SKM-1 (cell line): Measurements from ENCODE around the gene MEMO1.
"Not testable (repeated sequence)": the region's sequence is repeated elsewhere in the genome, so short reads cannot be mapped to it uniquely, and the experiment has no call there.

ENCODE experiments used
- DNase-seq: peaks from one replicate; lab custom pipeline; 2025; ENCODE audit not compliant: unreplicated experiment; lab: John Stamatoyannopoulos, UW

Gene MEMO1

DNA sequence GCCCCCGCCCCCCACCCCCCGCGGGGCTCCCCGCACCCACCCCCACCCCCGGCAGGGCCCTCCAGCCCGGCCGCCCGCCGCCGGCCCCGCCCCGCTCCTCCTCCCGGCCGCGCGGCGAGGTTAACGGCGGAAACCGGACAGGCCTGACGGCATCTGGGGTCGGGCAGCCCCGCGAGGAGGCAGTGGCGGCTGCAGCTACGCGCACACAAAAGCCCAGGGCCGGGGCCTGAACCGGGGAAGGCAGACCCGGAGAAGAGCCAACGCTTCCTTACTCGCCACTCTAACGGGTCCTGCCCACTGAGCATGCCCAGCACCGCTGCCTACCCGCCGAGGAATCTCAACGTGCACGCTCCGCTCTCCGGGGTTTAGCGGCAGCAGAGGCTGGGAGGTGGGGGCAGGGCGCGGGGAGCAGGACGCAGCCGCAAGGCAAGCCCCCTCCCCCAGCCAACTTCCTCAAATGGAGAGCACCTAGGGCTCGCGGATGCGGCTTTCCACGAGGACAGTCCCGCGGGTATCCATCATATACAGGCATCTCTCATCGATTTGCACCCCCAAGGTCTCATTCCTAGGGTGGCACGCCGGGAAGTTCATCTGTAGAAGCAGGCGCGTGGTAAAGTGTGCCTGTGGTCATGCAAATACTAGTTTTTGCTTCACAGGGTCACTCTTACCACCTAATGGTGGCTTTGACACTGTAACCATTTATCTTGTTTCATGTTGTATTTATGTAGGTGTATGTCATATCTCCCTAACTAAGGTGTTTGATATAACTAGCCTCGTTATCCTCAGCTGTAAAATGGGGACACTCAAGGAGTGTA lies at the start of gene MEMO1:
TSS of gene MEMO1 (minus strand) at position 339 of the 815 bp plus-strand sequence. CDS start 761 bp downstream, outside the sequence.
- DNase-seq = peak; percentile 94

DNA sequence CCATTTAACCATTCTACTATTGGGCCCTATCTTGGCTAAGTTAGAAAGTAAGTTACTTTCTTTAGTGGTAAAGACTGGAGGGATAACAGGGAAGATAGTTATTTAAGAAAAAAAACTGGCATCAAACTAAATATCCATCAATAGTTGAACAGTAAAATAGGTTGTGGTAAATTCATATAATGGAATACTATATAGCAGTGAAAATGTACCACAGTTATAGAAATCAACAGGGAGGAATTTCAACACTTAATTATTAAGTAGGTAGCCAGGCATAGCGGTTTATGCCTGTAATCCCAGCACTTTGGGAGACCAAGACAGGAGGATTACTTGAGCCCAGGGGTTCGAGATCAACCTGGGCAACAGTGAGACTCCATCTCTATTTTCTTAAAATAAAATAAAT lies 49.5 kb upstream of the MEMO1 start:
- no peak for DNase-seq

DNA sequence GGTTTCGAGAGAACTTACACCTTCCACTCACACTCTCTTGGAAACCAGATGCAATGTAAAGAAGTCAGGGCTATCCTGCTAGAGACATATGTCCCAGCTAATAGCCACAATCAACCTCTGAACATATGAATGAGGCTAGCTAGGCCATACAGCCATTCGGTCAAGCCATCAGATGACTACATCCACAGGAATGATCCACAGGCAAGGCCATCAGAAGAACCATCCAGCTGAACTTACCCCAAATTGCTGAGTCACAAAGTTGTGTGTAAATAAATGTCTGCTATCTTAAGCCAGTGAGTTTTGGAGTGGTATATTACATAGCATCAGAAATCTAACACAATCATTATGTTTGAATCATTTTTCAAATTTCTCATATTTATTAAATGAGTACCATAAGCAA lies 47.3 kb upstream of the MEMO1 start:
- DNase-seq = no peak

DNA sequence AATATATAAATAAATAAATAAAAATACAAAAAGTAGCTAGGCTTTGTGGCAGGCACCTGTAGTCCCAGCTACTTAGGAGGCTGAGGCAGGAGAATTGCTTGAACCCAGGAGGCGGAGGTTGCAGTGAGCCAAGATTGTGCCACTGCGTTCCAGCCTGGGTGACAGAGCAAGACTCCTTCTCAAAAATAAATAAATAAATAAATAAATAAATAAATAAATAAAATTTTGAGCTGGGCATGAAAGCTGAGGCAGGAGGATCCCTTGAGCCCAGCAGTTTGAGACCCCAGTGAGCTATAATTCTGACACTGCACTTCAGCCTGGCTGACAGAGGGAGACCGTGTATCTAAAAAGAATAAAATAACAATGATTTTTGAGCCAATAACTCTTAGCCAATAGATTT lies 43.8 kb upstream of the MEMO1 start:
- not testable (repeated sequence) for DNase-seq

DNA sequence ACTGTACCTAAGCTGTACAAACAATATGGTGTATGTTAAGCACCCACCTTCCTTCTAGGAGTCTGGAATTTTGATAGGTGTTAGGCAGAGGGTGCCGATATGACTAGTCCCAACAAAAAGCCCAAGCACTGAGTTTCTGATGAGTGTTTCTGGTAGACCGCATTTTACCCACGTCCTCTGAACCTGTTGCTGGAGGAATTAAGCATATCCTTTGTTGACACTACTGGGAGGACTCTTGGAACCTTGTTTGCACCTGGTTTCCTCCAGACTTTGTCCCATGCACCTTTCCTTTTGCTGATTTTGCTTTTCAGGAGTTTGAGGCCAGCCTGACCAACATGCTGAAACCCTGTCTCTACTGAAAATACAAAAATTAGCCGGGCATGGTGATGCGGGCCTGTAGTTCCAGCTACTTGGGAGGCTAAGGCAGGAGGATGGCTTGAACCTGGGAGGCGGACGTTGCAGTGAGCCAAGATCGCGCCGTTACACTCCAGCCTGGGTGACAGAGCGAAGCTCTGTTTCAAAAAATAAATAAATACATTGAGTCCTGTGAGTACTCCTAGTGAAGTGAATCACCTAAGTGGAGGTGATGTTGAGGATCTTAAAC lies 41.1 kb upstream of the MEMO1 start:
- DNase-seq = no peak

DNA sequence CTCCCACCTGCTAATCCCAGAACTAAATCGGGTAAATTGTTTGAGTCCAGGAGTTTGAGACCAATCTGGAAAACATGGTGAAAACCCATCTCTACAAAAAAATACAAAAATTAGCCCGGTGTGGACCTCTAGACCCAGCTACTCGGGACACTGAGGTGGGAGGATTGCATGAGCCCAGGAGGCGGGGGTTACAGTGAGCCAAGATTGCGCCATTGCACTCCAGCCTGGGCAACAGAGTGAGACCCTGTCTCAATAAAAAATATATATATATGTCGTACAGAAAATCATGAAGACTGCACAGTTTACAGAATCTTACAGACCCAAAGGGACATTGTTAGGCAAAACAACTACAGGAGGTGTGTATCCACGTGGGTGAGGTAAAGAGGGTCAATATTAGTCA lies 32.8 kb upstream of the MEMO1 start:
- DNase-seq = no peak

DNA sequence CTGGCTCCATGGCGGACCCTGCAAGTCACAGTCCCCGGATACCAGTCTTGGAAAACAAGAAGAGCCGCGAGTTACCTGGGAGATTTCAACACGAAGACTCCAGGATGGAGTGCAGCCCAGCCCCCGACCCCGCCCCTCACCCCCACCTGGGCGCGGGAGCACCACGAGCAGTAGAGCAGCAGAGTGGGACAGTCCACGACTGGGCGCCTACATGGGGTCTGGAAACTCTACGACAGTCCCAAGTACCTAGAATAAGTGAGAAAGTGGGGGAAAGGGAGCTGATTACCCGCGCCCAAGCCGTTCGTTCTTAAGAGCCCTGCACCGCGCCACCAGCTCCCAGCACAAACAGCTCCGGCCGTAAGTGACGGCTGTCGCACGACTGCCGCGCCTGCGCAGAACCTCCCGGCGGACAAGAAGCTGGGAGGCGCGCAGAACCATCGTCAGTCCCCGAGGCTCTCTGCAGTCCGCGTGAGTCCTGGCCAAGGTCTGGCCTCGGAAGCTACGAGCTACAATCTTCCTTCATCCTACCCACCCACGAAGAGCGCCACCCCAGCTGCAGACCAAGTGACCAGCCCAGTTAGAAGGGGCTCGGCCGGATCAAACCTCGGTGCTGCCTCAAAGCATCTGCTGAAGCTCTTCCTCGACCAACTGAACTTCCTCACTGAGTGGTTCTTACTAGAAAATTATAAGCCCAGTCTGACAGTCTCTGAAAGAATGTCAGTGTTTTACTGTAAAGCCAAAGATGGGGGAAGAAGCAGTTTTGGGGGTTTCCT lies 28.8 kb upstream of the MEMO1 start, which contains the start of gene DPY30:
TSS of gene DPY30 (minus strand) at position 359 of the 773 bp plus-strand sequence. CDS start at position 10, 349 bp downstream.
- peak; percentile 84 for DNase-seq

DNA sequence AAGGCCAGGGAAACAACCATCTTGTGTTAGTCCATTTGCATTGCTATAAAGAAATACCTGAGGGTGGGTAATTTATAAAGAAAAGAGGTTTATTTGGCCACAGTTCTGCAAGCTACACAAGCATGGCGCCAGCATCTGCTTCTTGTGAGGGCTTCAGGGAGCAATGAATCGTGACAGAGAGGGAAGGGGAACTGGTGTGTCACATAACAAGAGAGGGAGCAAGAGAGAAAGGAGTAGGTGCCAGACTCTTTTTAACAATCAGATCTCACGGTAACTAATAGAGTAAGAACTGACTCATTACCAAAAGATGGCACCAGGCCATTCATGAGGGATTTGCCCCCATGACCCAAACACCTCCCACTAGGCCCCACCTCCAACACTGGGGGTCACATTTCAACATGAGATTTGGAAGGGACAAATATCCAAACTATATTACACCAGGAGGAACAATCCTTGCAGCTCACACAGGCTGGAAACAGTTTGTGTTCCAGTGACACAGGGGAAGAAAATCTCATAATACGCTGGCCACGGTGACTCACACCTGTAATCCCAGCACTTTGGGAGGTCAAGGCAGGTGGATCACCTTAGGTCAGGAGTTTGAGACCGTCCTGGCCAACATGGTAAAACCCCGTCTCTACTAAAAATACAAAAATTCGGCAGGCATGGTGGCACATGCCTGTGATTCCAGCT lies 23.5 kb upstream of the MEMO1 start:
- DNase-seq = not testable (repeated sequence)

DNA sequence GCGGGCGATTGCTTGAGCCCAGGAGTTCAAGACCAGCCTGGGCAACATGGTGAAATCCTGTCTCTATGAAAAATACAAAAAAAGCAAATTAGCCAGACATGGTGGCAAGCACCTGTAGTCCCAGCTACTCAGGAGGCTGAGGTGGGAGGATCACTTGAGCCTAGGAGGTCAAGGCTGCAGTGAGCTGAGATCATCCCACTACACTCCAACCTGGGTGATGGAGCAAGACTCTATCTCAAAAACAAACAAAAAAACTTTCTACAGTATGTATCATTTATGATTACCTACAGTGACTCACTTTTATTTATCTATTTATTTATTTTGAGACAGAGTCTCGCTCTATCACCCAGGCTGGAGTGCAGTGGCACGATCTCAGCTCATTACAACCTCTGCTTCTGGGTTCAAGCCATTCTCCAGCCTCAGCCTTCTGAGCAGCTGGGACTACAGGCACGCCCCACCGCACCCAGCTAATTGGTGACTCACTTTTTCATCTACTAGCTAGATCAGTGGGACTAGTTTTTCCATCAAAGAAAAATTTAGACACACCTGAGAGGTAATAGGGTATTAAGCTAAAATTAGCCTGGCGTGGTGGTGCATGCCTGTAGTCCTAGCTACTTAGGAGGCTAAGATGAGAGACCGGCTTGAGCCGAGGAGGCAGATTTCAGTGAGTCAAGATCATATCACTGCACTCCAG lies 8.1 kb upstream of the MEMO1 start:
- not testable (repeated sequence) for DNase-seq

DNA sequence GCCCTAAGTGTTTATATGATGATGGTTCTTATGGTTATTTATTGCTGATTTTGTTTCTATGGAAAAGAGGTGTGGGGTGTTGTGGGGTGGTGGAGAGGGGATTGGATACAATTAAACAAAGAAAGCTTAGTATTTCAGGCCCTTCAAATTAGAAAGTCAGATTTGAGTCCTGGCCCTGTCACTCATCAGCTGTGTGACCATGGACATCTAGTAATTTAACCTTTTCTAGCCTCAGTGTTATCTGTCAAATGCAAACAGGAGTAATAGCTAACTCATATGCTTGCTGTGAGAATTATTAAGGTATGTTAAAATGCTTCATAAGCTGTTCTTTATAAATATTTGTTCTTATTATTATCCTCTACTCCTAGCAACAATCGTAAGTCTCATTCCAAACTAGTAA lies 2.1 kb upstream of the MEMO1 start:
- DNase-seq = no peak

DNA sequence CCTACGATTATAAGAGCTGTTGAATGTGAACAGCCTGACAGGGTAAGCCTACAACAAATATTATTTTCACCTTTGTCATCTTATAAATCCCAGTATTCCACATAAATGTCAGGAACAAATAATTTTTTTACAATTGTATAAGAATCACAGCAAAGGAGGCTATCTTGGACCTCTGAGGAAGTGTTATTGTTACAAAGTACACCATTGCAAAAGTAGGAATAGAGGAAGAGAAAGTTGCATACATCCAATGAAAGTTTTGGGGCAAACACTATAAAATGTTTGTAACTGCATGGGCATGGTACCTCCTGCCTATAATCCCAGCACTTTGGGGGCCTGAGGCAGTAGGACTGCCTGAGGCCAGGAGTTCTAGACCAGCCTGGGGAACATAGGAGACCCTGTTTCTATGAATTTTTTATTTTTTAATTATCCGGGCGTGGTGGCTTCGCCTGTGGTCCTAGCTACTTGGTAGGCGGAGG lies 715 bp upstream of the MEMO1 start:
- DNase-seq = no peak

DNA sequence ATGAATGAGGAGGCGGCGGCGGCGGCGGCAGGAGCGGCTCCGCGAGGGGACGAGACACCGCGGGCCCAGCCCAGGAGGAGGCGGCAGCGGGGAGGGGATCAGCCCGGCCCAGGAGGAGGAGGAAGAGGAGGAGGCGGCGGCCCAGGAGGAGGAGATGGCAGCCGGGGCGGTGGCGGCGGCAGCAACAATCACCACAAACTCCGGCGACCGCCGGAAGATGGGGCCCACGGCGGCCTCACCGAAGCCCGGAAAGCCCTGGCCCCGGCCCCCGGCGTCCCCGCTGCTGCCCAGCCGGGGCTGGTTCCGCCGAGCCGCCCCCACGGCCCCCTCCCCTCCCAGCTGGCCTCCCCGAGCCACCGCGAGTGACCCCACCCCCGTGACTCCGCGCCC lies 533 bp downstream of the MEMO1 start:
- DNase-seq = not testable (repeated sequence)

DNA sequence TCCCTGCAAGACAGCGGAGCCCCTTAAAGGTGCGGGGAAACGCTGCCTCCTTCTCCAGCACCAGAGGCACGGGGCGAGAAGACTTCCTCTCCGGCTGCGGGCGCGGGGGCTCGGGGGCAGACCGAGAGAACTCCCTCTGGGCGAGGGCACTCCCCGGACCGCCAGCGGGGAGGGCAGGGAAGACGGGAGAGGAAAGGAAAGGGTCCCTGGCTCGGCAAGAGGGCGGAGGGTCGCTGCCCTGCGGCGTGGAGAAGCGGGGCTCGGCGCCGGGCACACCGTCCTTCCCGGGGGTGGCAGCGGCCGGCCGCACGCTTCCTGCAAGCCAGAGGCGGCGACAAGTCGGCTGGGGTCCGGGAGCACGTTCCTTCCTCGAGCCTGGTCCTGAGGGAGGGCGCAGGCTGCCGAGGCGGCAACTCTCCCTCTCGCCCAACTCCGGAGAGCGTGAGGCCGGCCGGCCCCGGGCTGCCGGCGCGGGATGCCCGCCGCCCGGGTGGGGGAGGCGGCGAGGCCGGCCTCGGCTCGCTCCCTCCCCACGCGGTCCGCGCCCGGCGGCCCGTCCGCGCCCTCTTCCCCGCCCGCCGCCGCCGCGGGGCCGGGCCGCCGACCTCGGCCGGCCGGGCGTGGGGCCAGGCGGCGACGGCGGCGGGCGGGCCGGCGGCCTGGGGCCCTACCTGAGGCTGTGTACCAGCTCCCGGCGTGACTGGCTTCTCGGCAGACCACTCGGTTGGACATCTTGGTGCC lies 1.1 kb downstream of the MEMO1 start:
- no peak for DNase-seq

DNA sequence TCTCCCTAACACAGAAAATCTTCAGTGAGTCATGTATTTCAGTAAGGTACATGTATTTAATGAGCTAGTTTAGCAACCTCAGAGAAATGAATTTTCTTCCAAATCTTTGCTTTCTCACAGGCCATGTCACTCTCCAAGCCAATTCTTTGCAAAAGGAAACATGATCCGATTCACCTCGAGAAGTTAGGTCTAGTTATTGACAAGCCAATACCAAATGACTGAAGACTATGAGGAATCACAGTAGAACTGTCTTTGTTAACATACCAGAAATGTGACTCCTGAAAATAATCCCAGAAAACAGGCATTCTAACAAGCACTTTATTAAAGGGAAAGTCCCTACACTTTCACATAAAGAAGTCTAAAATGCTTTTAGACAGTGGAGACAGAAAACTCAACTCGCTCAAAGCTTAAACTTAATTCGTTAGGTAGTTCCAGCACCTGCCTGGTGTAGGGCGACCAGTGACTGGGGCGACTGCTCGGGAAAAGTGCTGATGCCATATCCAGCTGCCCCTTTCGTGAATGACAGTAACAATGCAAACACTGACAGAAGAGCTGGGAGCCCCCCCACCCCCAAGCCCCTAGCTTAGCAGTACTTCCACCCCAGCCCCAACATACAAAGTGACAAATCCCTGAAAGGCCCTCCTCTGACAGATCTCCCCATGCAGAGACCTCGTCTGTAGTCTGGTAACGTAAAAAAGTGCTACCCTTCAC lies 1.8 kb downstream of the MEMO1 start:
- DNase-seq = no peak

DNA sequence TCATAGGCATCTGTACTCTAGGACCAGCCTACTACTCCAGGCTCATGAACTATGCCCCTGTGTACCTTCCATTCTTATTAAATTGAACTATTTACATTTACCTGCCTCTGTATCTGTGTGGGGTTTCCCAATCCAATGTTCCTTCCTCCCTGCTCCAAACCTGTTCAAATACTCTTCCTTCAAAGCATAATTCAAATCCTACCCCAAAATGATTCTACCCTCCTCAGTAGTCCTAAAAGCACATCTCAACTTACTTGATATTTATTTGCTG lies 3.8 kb downstream of the MEMO1 start:
- no peak for DNase-seq

DNA sequence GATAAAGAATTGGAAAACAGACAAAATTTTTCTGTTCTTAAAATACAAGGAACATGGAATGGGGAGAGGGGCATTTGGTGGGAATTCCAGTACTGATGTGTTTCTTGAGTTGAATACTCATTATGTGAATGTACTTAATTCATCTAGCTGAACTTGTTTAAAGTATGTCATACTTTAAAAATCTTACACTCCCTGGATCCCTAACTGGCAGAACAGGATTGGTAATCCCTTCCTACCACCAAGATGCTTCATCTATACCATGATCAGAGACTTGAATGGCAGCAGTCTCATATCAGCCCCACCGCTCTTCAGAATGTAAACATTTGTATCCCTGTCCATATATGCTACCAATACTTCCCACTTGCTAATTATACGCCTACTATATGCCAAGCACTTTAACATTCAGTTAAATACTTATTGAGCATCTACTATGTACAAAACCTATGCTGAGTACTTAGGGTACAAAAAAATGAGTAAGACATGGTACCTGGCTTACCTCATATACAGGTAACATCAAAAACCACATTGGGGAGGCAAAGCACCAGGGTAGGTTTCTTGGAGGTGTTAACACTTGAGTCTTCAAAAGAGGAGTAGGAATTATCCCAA lies 5.3 kb downstream of the MEMO1 start:
- DNase-seq = no peak

DNA sequence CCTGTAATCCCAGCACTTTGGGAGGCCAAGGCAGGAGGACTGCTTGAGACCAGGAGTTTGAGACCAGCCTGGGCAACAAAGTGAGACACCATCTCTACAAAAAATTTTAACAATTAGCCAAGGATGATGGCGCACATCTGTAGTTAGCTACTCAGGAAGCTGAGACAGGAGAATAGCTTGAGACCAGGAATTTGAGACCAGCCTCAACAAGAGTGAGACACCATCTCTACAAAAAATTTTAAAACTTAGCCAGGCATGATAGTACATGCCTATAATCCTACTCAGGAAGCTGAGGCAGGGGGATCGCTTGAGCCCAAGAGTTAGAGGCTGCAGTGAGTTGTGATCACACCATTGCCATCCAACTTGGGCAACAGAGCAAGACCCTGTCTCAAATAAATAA lies 7.0 kb downstream of the MEMO1 start:
- DNase-seq = no peak

DNA sequence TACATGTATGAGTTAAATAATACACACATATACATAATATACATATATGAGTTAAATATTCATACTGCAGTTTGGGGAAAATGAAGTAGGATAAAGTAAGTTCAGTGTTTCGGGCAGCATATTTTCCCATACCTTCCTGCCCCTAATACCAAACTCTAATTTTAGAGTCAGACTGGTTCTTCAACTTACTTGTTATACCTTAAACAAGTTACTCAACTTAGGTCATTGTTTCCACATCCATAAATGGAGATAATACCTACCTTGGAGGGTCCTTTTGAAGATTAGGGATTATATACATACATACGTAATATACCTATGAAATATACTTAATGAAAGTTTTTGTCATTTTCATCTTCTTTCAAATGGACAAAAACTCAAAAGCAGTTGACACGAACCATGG lies 8.4 kb downstream of the MEMO1 start:
- DNase-seq = no peak

DNA sequence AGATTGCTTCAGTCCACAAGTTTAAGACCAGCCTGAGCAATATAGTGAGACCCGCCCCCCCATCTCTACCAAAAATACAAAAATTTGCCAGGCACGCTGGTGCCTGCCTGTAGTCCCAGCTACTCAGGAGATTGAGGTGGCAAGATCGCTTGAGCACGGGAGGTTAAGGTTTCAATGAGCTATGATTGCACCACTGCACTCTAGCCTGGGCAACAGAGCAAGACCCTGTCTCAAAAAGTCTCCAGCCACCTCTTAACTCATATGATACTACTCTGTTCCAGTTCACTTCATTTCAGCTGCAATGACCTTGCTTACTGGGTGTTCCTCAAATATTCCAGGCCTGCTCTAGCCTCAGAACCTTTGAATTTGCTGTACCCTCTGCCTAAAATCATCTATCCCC lies 11.4 kb downstream of the MEMO1 start:
- DNase-seq = no peak
